Pancreas (tissue), 10 donors: Measurements from ENCODE around the gene PPT1. TPM values are rescaled to one million over a fixed set of nuclear protein-coding genes. Genes with fewer than 3 reads are reported as not detected.
A peak's percentile ranks its signal among the peaks of the same experiment; 100 is the strongest.

Experiments used
- ATAC-seq, 4 donors: fragments of 200-7000 bp; cut with Tn5 transposase; one replicate each; pipeline versions ENCODE4 v1.8.0 to v1.9.1; 2020; ENCODE audit warnings: mild to moderate bottlenecking in 4 of 4, moderate library complexity in 4 of 4
- DNase-seq, 6 donors: peaks; one replicate each; pipeline ENCODE4 v3.0.0-alpha.2; 2020
- FAIRE-seq: peaks from 2 replicates; lab custom pipeline; 2012; peaks lifted over from hg19 to GRCh38; lab: Jason Lieb, UNC
- H3K27ac ChIP-seq, 4 donors: fragments of 200-600 bp; sonication (generic); 1 replicate in 3 of 4; 2 replicates in 1 of 4; pipeline versions ENCODE4 v1.5.0 to v1.8.0; 2020
- H3K27me3 ChIP-seq, 4 donors: fragments of 200-600 bp; one replicate each; pipeline ENCODE4 v1.8.0; 2021
- H3K36me3 ChIP-seq, 3 donors: fragments of 200-600 bp; sonication (generic) in 1 of 3; one replicate each; pipeline versions ENCODE4 v1.5.0 to v1.8.0; 2020 to 2021
- H3K4me1 ChIP-seq, 3 donors: fragments of 200-600 bp; one replicate each; pipeline ENCODE4 v1.8.0; 2021
- H3K4me3 ChIP-seq, 4 donors: fragments of 200-600 bp; sonication (generic) in 2 of 4; one replicate each; pipeline versions ENCODE4 v1.5.0 to v1.8.0; 2020 to 2021
- H3K9me3 ChIP-seq, 4 donors: fragments of 200-600 bp; one replicate each; pipeline ENCODE4 v1.8.0; 2021
- WGBS, 2 donors: extraction: QIAGEN DNeasy Blood & Tissue Kit; methylation state at CpG; one replicate each; pipeline ENCODE4 v1.1.7; 2013; 5-methylcytosine and 5-hydroxymethylcytosine counted together
- intact Hi-C, 3 donors: fragments of 100-400 bp; cut with DNase I; formaldehyde crosslinking; loops; one replicate each; pipeline versions ENCODE4 v1.11.1 to v1.14.2; 2022
- polyA plus RNA-seq, 2 donors: library from polyadenylated mRNA; stranded (reverse); fragments of 200-250 nt; gene quantifications; one replicate each; pipeline ENCODE4 v1.2.3, GENCODE V29; 2013
- total RNA-seq, 6 donors: library from RNA; stranded (reverse); fragmentation: NEBNext Ultra II Directional in 4 of 6; extraction: Animal tissue kit (Norgen Biotek cat#: 25700) in 4 of 6; gene quantifications; one replicate each; pipeline versions ENCODE4 v1.2.1 to v1.2.4, GENCODE V29; 2021 to 2023
- TF ChIP-seq, protein P1 (sequence below), 4 donors: fragments of 200-600 bp; sonication (generic) in 3 of 4; IDR thresholded peaks; one replicate each; pipeline versions ENCODE4 v1.5.0 to v1.8.0; 2021; ENCODE audit warnings: antibody characterized with exemption in 4 of 4
- donor health status: healthy with polysubstance abuse.
- donor health status: DM: no; HTN: no; CAD: no; lungs with moderate emphysema.
- donor health status: DM: no; HTN: no; CAD: no.
- donor health status: control.
- donor health status: control.
- donor health status: Bipolar disorder and iron deficiency.
- donor health status: DM: yes; HTN: yes; CAD: no.
- donor health status: DM: no; HTN: no; CAD: no.
- donor health status: DM: no; HTN: no; CAD: no.
- donor health status: DM: yes; HTN: yes; CAD: no.

PPT1 gene
- total and polyA plus RNA-seq, 8 donors: 20.1 to 74.1 (median 32.2) TPM

DNA sequence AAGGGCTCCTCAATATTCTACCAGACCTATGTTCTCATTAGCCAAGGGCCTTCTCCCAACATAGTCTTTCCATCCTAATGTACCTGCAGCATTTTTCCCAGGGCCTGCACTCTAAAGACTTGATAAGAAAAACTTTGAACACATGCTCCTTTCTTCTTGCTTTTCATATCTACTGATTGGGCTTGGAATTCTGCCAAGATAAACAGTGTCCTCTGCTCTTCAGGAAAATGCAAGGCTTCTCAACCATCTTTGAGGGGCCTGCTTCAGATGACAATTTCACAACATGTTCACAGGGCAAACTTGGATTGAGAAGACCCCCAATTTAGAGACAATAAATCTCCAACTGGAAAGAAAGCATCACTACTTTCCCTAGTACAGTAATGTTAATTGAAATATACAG lies 25.8 kb upstream of the PPT1 start:
- ATAC-seq (no peak), DNase-seq (no peak), FAIRE-seq (no peak)
- H3K4me1 ChIP-seq: peaks cover 0 to 3% (median 0%) of the 10 kb centered on the region in 3 donors
- H3K9me3 ChIP-seq: no peaks in the 10 kb centered on the region
- no peak overlapping the region for H3K4me3 ChIP-seq
- H3K27ac ChIP-seq: no peak overlapping the region
- no peaks in the 10 kb centered on the region for H3K36me3 ChIP-seq
- intact Hi-C loops: no loop called here
- no peaks in the 10 kb centered on the region for H3K27me3 ChIP-seq
- TF ChIP-seq, protein P1, sequence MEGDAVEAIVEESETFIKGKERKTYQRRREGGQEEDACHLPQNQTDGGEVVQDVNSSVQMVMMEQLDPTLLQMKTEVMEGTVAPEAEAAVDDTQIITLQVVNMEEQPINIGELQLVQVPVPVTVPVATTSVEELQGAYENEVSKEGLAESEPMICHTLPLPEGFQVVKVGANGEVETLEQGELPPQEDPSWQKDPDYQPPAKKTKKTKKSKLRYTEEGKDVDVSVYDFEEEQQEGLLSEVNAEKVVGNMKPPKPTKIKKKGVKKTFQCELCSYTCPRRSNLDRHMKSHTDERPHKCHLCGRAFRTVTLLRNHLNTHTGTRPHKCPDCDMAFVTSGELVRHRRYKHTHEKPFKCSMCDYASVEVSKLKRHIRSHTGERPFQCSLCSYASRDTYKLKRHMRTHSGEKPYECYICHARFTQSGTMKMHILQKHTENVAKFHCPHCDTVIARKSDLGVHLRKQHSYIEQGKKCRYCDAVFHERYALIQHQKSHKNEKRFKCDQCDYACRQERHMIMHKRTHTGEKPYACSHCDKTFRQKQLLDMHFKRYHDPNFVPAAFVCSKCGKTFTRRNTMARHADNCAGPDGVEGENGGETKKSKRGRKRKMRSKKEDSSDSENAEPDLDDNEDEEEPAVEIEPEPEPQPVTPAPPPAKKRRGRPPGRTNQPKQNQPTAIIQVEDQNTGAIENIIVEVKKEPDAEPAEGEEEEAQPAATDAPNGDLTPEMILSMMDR (IDR thresholded peaks at IDR 0.05): no peak

DNA sequence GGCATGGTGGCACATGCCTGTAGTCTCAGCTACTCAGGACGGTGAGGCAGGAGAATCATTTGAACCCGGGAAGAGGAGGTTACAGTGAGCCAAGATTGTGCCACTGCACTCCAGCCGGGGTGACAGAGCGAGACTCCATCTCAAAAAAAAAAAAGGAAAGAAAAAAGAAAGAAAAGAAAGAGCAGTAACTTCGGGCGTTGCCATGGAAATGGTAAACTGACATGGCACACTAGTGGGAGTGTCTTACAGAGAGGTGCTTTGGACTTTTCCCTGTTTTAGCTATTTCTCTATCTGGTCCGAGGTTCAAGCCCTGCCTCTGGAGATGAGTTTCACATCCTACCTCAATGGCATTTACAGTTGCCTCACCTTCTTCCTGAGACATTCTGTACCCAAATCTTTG lies 23.1 kb upstream of the PPT1 start:
- Histone ChIP-seq H3K4me1 (peaks cover 0 to 3% (median 0%) of the 10 kb centered on the region in 3 donors), H3K4me3 (no peak overlapping the region), H3K9me3 (no peaks in the 10 kb centered on the region), H3K36me3 (no peaks in the 10 kb centered on the region), H3K27ac (no peak overlapping the region), H3K27me3 (no peaks in the 10 kb centered on the region)
- no peak for FAIRE-seq
- intact Hi-C loops: no loop called here
- no peak for DNase-seq
- no peak for ATAC-seq
- 72 to 83% methylated on average over 7 of the region's 7 CpGs for WGBS, 2 donors
- TF ChIP-seq, protein P1 (IDR thresholded peaks at IDR 0.05): no peak

DNA sequence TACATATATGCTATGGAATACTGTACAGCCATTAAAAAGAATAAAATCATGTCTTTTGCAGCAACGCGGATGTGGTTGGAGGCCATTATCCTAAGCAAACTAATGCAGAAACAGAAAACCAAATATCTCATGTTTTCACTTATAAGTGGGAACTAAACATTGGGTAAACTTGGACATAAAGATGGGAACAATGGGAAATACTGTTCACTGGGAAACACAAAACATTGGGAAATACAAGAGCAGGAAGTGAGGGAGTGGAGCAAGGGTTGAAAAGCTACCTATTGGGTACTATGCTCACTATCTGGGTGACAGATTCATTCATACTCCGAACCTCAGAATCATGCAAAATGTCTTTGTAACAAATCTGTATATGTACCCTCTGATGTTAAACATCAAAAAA lies 17.3 kb upstream of the PPT1 start:
- Histone ChIP-seq H3K27ac (no peak overlapping the region), H3K9me3 (no peaks in the 10 kb centered on the region), H3K27me3 (no peaks in the 10 kb centered on the region), H3K4me1 (no peaks in the 10 kb centered on the region), H3K4me3 (no peak overlapping the region), H3K36me3 (no peaks in the 10 kb centered on the region)
- ATAC-seq (no peak), DNase-seq (no peak), FAIRE-seq (no peak)
- WGBS, 2 donors: 82 to 84% methylated on average over 3 of the region's 3 CpGs
- TF ChIP-seq, protein P1 (IDR thresholded peaks at IDR 0.05): no peak
- intact Hi-C loops: no loop called here

DNA sequence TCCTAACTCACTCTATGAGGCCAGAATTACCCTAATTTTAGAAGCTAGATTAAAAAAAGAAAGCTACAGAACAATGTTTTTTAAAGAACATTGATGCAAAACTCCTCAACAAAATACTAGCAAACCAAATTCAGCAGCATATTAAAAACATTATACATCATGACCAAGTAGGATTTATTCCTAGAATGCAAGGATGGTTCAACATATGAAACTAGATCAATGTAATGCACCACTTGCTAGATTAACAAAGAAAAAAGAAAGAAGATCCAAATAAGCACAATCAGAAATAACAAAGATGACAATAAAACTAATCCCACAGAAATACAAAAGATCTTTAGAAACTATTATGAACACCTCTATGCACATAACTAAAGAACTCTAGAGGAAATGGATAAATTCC lies 13.3 kb upstream of the PPT1 start:
- H3K4me1 ChIP-seq: no peaks in the 10 kb centered on the region
- DNase-seq: no peak
- FAIRE-seq: no peak
- no peaks in the 10 kb centered on the region for H3K9me3 ChIP-seq
- TF ChIP-seq, protein P1 (IDR thresholded peaks at IDR 0.05): no peak
- no peak overlapping the region for H3K4me3 ChIP-seq
- no peaks in the 10 kb centered on the region for H3K27me3 ChIP-seq
- no peaks in the 10 kb centered on the region for H3K36me3 ChIP-seq
- intact Hi-C loops: no loop called here
- no peak overlapping the region for H3K27ac ChIP-seq
- no peak for ATAC-seq

DNA sequence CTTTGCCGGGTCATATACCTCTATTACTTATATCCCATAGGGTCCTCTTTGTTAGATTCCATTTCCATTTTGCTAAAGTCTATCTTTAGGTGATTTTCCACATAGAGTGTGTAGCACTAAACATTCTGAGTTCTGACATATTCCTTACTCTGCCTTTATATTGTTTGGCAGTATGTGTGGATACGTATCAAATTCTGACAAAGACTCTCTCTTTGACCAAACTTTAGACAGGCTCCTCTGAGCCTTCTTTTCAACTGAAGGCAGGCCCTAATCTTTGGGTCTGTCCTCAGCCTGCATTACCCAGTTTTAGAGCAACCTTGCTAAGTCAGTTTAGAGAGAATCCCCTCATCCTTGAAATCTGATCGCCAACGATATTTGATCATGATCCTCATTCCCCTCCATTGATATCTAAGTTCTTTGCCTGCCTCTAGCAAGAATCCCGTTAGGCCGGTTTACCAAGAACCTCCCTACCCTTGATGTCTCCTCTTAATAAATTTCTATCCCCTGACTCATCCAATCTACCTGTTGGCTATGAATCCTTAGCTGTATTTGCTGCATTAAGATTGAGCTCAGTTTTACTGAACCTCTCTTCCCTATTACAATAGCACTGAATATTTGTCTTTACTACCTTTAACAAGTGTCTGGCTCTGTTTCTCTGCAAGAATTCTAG lies 10.4 kb upstream of the PPT1 start:
- H3K4me1 ChIP-seq: no peaks in the 10 kb centered on the region
- H3K4me3 ChIP-seq: no peak overlapping the region
- H3K27ac ChIP-seq: no peak overlapping the region
- no peaks in the 10 kb centered on the region for H3K27me3 ChIP-seq
- no peaks in the 10 kb centered on the region for H3K36me3 ChIP-seq
- DNase-seq (peak in 1 of 6 donors; percentile 16), ATAC-seq (peak in 3 of 4 donors; percentile 32 to 63 (median 48)), FAIRE-seq (no peak)
- TF ChIP-seq, protein P1 (IDR thresholded peaks at IDR 0.05): no peak
- no peaks in the 10 kb centered on the region for H3K9me3 ChIP-seq
- intact Hi-C loops: no loop called here
- 65 to 80% methylated on average over 6 of the region's 6 CpGs for WGBS, 2 donors
